ENCODE measurements around the gene RAET1G. TPM values are rescaled to one million over a fixed set of nuclear protein-coding genes. Genes with fewer than 3 reads are reported as not detected.
A peak's percentile ranks its signal among the peaks of the same experiment; 100 is the strongest.

The RAET1G gene
- total and polyA plus RNA-seq, 2 of the 13 experiments (the other 11 are each of a cell fraction or from before 2014, with no cell fraction given), result not detected

- Histone ChIP-seq H3K9me3 (ENCODE audit: low read length) (peaks cover 12% of the 10 kb centered on the region), H3K79me2 (ENCODE audit: insufficient read depth, low read length) (no peaks in the 10 kb centered on the region), H3K4me2 (ENCODE audit: low read depth, low read length) (no peak overlapping the region), H3K4me3 (replicated peaks in 1 of 3; ENCODE audit: insufficient read depth in 1 of 3, low read depth in 2 of 3, low read length in 3 of 3) (no peak overlapping the region), H3K4me1 (ENCODE audit: insufficient read depth, low read length) (peaks cover 9% of the 10 kb centered on the region; the same call in 1 of the 2 replicates), H3K27me3 (ENCODE audit: control insufficient read depth in 1 of 2, insufficient read depth in 2 of 2, low read length in 2 of 2) (peaks cover 8 to 45% of the 10 kb centered on the region in 2 experiments), H3K27ac (ENCODE audit: extremely low read length, insufficient read depth, low read length) (no peak overlapping the region), H3K36me3 (replicated peaks in 1 of 2; ENCODE audit: control insufficient read depth in 1 of 2, insufficient read depth in 2 of 2, low read length in 2 of 2) (no peaks in the 10 kb centered on the region), H4K20me1 (ENCODE audit: insufficient read depth, low read length) (no peaks in the 10 kb centered on the region), H3K9ac (ENCODE audit: insufficient read depth, low read depth, low read length) (no peak overlapping the region), H2AFZ (ENCODE audit: low read length) (no peak overlapping the region)
- BruUV-seq (replicated peaks), result no TSS peak
- ChIA-PET POLR2A (no interaction called here), CTCF (ENCODE audit: low intra/inter-chr PET ratio, low total read pairs) (interaction anchor here (1.6 to 2.2 kb wide), 2 partner anchors 64 to 70 kb away, joined by 7 to 12 read pairs; no protein-coding TSS in a partner anchor)
- 27% methylated on average over 9 of the region's 13 CpGs for whole genome bisulfite sequencing (ENCODE audit: low lambda C conversion rate)
- no peak for DNase-seq (ENCODE audit: low spot score)
- ATAC-seq, result peak; percentile 54
- intact Hi-C loops (cut with micrococcal nuclease; ENCODE audit: unreplicated experiment), result loop anchor here (1.0 kb wide), 1 partner anchor 65 kb away; no protein-coding TSS in a partner anchor
- TF ChIP-seq HOMEZ (CRISPR knock-in tag; IDR thresholded peaks at IDR 0.05; ENCODE audit: low read depth) (no peak), ZNF350 (CRISPR knock-in tag; IDR thresholded peaks at IDR 0.05; ENCODE audit: borderline replicate concordance, low read depth) (0 out of 2 replicates have a peak, but pooled peaks have one; percentile 10), PBX2 (CRISPR knock-in tag; IDR thresholded peaks at IDR 0.05) (no peak), ZFP91 (CRISPR knock-in tag; IDR thresholded peaks at IDR 0.05; ENCODE audit: borderline replicate concordance) (peak; percentile 40; the same call in 1 of the 2 replicates)
- no peak for FAIRE-seq
- in situ Hi-C loops (cut with HindIII; ENCODE audit: extremely low pct_ligation_motif_present, low pct_unique_long_range_greater_than_20kb), result no loop called here
Observed at GRCh38 chr6:149904661-149905370, 18.1 kb downstream of the RAET1G start.
